CD4-positive, alpha-beta T cell treated with Interleukin-4 for 1 hour (primary cell): ENCODE results near the gene CNOT4.

Experiments
- DNase-seq, 2 donors: peaks; one replicate each; pipeline ENCODE4 v3.0.0-alpha.2; 2020 to 2022

The CNOT4 gene, protein sequence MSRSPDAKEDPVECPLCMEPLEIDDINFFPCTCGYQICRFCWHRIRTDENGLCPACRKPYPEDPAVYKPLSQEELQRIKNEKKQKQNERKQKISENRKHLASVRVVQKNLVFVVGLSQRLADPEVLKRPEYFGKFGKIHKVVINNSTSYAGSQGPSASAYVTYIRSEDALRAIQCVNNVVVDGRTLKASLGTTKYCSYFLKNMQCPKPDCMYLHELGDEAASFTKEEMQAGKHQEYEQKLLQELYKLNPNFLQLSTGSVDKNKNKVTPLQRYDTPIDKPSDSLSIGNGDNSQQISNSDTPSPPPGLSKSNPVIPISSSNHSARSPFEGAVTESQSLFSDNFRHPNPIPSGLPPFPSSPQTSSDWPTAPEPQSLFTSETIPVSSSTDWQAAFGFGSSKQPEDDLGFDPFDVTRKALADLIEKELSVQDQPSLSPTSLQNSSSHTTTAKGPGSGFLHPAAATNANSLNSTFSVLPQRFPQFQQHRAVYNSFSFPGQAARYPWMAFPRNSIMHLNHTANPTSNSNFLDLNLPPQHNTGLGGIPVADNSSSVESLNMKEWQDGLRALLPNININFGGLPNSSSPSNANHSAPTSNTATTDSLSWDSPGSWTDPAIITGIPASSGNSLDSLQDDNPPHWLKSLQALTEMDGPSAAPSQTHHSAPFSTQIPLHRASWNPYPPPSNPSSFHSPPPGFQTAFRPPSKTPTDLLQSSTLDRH

DNA sequence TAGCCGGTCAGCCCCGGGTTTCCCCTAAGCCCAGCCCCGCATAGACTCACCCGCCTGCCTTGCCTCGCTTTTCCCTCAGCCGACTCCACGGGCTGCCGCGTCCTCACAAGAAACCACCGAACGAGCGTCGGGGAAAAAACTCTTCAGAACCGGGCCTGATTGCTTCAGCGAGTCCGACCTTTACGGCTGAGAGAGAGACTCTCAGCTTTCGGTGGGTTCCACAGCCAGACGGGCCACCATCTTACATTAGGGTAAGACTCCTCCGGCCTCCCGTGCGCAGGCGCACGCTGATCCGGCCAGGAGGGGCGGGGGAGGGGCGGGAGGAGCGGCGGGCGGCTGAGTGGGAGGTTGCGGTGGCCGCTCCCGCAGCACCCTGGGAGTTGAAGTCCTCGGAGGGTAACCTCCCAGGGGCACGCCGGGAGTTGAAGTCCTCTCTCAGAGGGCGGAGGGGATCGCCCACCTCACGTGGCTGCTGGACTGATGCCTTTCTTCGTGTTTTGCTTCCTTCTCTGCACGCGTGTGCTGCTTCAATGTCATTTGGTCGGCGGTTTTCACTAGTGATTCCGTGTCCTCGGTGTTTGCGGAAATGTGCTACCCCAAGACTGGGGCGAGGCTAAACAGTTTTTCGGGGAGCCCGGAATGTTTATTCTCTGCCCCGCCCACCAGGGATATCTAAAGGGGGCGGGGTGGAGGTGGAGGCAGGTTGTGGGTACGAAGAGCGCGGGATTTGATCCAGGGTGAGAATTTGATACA lies at the start of gene CNOT4:
CNOT4 (minus strand) TSS at position 264 of the 753 bp plus-strand sequence. CDS start 71,771 bp downstream, outside the sequence.
- peak; percentile 97 to 98 for DNase-seq

DNA sequence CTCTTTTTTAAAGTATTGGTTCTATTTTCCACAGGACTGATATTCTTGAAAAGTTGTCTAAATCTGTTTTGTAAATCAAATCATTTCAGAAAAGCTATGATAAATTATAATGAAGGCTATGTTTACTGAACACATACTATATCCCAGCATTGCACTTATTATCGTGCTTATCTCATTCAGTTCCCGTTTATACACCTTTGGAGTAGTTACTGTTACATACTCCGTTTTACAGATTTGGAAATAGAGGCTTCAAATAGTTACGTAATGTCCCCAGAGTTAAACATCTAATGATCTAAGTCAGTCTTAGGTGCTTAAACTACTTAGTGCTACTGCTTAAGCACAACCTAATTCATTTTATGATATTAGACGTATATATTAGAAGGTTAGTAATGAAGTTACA lies 49.0 kb upstream of the CNOT4 start:
- peak in 1 of 2 donors; percentile 2 for DNase-seq

DNA sequence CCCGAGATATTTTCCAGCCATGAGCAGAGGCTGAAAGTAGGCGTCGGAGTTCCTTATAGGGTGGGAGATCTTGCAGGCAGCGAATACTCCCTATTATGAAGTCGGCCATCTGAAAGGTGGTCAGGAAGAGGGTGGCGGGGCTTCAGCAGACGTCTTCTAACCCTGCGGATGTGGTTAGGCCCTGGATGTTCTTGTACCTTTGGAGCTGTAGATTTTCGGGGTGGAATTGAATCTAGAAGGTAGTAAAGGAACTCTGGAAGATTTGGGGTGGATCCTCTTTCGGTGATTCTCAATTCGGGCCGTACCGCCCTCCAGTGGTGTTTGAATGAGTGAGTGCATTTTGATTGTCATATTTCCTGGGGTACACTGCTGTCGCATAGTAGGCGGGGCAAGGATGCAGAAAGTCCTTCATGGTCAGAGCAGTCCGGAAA lies 48.5 kb upstream of the CNOT4 start:
- DNase-seq, result peak; percentile 71 to 81

DNA sequence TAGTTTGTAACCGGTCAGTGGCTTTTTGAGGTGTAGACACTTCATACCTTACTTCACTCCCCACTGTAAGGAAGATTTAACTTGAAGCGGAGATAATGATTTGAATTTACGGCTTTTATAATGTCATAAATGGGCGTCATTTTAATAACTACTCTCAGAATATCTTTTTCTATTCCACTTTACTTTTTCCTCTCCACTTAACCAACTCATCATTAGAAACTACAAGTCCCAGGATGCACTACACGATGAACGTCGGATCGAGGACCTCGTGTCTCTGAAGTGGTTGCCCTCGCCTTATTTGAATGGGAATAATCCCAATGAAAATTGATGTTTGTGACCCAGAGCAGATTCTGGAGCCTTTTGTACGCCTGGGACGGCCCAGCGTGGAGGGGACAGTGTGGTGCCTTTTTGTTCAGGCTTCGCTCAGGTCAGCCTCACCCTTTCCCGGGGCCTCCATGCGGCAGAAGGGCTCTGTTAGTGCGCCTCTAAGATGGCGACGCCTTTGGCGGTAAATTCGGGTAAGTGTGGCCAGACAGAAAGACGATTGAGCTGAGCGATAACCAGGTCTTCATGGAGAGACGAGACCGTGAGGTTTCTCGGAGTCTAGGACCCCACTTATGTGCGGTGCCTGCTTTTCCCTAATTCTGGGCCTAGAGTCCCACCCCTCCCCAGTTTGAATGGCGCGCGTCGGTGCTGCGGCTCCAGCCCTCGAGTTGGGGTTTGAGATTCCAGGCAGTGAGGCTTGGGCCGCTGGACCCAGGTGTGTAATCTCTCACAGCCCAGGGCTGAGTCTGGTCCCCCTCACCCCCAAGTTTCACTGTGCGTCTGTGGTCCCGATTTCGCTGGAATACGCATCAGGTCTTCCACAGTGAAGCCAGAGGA lies 47.8 kb upstream of the CNOT4 start, which contains the start of gene NUP205:
NUP205 (plus strand) TSS at position 463 of the 882 bp plus-strand sequence; CDS start at position 491, 28 bp downstream.
- DNase-seq, result peak; percentile 78 to 89

DNA sequence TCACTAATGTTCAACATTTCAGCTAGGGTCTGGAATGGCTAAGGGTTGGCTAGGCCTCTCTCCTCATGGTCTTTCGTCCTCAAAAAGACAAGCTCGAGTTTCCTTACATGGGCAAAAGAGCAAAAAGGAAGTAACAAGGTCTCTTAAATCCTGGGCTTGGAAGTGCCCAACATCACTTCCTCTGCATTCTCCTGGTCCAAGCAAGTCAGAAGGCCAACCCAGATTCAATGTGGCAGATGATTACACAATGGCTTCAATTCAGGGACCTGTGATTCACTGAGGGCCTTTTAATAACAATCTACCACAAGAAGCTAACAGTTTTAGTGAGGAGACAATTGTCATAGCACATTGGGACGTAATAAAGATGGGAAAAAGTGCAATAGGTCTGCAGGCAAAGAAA lies 43.4 kb upstream of the CNOT4 start:
- DNase-seq, result no peak

DNA sequence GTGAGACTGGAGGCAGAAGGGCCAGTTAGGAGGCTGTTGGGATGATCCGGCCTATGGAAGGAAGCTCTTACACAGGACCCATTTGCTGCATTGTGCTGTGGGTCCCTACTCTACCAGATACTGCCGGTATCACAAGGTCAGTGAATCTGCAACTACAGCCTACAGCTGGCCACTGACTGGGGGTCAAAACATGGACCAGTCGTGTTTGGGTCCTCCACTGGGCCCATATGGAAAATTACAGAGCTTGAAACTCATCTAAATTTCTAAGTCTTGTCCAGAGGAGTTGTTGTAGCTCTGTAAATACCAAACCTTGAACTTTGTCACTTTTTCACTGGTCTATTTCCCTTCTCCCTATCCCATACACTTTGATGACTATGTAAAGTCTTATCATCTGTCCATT lies 42.2 kb upstream of the CNOT4 start:
- DNase-seq, result no peak

DNA sequence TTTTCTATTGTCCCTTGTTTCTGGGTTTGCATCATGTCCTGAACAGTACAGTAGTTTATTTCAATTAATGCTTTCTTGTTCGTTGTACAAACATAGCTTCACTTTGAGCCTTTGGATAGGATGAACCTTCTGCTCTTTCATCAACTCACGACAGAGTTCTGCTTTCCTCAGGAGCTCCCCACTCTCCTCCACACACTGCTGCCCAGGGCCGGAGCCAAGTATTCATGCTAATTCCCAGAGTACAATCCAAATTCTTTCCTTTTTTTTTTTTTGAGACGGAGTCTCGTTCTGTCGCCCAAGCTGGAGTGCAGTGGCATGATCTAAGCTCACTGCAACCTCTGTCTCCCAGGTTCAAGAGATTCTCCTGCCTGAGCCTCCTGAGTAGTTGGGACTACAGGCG lies 40.3 kb upstream of the CNOT4 start:
- no peak for DNase-seq

DNA sequence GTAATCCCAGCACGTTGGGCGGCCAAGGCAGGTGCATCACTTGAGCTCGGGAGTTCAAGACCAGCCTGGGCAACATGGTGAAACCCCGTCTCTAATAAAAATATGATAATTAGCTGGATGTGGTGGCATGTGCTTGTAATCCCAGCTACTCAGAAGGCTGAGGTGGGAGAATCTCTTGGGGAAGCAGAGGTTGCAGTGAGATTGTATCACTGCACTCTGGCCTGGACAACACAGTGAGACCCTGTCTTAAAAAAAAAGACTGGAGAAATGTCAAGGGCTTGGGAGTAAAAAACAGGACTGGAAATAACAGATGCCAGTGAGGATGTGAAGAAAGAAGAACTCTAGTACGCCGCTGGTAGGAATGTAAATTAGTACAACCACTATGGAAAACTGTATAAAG lies 31.1 kb upstream of the CNOT4 start:
- DNase-seq, result no peak

DNA sequence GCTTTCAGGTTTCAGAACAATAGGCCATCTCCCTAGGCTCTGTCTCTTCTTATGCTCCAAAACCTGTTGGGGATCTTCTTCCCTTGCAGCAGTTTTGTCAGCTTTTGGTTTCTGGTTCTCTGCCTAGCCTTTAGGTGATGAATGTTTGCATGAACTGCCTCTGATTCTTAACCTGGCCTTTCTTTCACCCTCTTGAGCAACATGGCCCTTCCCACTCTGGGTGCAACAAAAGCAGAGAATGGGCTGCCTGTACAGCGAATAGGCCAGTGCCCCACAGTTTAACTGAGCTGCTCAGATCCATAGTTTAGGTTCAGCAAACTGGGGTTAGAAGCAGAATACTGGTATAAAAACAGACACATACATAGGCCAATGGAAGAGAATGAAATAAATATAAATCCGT lies 29.7 kb upstream of the CNOT4 start:
- DNase-seq, result no peak

DNA sequence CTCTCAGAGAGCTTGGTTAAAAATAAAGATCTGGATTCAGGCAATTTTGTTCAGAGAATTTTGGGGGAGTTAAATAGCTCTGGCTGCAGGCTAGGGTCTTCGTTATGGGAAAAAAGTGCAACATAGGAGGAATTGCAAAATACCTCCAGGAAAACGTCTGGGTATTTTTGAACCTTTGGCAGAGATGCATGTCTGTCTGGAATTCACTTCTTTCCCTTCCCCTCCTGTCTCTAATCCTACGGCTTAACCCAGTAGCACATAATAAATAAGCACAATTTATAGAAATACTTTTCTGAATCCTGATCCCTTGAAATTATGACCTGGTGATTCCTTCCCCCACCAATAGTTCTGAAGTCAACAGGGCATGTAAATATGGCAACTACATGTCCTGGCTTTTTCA lies 28.5 kb upstream of the CNOT4 start:
- DNase-seq, result no peak

DNA sequence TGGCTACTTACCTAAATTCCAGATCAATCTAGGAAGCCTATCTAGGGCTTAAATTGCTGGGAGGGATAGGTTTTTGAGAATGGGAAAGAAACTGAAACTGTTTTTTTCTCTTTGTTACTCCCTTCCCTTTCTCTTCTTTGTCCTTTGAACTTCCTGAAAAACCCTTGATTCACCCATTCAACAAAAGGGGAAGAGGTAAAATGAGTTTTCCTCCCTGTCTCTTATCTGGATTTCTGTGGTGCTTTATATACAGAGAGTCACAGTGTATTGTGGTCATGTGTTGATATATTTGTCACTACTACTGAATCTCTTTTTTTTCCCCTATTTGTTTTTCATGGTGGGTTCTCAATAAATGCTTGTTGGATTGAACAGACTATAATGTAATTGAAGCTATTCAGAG lies 28.0 kb upstream of the CNOT4 start:
- no peak for DNase-seq

DNA sequence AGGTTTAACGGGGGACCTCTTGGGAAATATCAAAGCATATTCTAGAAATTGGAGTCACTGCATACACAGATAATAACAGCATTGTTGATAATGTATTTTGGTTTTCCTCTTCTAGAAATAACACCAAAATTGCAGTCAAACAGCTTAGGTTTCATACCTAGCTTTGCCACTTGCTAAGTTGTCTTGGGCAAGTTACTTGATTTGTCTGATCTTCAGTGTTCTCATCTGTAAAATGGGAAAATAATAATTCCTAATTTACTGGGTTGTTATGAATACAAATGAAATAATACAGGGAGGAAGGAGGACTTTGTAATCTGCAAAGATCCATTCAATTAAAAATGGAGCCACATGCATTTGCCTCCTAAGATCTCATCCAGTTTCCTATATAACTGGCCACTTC lies 27.6 kb upstream of the CNOT4 start:
- no peak for DNase-seq

DNA sequence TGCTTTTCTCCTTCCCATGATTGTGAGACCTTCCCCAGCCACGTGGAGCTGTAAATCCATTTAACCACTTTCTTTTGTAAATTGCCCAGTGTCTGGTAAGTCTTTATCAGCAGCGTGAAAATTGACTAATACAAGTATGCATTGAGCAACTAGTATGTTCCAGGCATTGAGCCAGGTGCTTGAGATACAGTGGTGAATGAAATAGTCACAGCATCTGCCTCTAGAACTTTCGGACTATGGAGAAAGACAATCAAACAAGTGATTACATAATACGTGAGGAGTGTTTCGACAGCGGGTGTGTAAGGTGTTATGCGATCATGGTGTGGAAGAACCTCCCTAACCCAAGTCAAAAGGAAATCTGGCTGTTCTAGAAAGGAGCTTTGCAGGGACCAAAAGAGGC lies 26.2 kb upstream of the CNOT4 start:
- no peak for DNase-seq

DNA sequence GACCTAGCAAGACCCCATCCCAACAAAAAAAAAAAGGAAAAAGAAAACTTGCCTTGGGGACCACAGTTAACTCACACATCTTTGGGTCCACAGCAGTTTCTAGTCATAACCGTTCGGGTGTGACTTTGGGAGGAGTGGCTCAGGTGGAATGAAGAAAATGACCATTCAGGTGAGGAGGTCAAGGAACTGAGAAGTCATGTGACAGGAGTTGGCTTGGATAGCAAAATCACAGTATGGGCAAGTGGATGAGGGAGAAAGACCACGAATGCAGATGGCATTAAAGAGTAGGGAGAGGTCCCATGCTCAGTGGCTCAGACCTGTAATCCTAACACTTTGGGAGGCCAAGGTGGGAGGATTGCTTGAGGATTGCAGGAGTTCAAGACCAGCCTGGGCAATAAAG lies 17.1 kb upstream of the CNOT4 start:
- no peak for DNase-seq

DNA sequence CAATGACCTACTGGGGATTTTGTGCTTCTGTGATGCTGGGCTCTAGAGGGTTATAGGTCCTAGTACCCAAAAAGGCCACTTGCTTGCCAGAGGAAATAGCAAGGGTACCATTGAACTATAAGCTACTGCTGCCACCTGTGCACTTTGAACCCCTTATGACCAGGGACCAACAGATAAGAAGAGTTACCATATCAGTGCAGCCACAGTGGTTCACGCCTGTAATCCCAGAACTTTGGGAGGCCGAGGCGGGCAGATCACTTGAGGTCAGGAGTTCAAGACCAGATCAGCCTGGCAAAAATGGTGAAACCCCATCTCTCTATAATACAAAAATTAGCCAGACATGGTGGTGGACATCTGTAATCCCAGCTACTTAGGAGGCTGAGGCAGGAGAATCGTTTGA lies 15.5 kb upstream of the CNOT4 start:
- no peak for DNase-seq

DNA sequence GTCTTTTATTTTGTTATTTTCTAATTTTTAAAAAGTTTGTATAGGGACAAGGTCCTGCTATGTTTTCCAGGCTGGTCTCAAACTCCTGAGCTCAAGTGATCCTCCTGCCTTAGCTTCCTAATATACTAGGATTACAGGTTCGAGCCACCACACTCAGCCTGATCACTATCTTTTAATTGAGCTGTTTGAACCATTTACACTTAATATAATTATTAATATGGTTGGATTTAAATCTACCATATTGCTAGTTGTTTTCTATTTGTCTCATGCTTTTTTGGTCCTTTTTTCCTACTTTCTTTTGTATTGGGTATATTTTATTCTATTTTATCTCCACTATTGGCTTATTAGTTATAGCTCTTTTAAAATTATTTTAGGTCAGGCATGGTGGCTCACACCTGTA lies 13.2 kb upstream of the CNOT4 start:
- DNase-seq, result no peak

DNA sequence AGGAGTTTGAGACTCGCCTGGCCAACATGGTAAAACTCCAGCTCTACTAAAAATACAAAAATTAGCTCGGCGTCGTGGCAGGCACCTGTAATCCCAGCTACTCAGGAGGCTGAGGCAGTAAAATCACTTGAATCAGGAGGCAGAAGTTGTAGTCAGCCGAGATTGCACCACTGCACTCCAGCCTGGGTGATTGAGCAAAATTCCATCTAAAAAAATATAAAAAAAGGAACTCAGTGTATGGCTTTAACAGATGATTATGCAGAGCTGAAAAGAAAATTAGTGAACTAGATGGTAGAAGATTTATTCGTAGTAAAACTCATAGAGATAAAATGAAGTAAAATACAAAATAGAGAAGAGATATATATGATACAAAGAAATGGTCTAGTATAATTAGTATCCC lies 12.6 kb upstream of the CNOT4 start:
- peak in 1 of 2 donors; percentile 17 for DNase-seq

DNA sequence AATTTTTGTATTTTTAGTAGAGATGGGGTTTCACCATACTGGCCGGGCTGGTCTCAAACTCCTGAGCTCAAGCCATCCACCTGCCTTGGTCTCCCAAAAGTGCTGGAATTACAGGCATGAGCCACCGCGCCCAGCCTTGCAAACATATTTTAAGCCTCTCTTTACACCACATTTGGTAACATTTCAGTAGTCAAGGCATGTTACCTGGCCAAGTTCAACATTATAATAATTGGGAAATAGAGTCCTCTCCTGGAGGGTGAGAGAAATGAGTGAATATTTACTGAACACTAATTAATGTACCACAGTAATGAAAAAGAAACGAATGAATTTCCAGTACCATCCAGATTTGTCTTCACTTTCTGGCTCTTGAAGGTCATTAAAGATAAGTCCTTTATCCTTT lies 10.0 kb upstream of the CNOT4 start:
- DNase-seq, result no peak

DNA sequence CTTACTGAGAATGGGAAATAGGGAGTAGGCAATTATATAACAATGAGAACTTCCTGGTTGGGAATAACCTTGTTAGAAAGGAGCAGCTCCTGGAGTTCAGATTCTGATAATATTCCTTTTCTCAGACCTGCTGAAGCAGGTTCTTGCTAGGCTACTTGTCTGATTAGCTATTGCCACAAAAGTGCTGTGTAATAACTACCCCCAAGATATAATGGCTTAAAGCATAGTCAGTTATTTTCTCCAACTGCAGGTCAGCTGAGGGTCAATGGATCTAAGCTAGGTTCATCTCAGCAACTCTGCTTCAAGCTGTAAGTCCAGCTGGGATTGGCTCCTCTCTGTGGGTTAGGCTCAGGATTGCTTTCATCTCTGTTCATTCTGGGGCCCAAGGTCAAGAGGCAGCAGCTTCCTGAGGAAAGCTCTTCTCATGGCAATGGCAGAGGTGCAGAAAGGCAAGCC lies 9.4 kb upstream of the CNOT4 start:
- no peak for DNase-seq

DNA sequence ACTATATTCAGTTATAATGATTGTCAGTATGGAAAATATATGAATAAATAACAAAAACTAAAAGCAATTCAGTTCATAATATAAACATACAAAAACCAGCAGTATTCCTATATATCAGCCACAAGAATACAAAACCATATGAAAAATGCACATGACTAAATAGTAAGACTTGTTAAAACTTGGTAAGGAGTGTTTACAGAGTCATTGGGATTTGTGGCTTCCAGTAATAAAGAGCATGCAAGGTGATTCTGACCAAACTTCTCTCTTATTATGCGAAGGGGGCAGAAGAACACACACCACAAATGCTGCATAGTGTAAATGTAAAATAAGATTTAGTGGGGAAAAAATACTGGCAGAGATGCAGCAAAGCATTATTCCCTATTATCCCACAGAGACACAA lies 8.8 kb upstream of the CNOT4 start:
- DNase-seq, result no peak

DNA sequence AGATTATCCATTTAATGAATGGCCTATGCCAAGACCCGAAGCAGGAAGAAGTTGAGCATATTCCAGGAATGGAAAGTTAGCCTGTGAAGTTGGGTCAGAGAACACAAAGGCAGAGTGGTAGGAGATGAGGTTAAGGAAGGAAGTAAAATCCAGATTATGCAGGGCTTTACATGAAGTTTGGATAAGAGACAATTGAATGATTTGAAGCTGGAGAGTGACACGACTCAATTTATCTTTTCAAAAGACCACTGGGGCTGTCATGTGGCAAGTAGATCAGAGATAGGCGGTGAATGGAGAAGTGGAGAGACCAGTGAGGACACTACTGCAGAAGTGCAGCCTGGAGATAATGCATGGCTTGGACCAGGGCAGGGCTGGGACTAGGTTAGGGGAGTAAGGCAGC lies 7.2 kb upstream of the CNOT4 start:
- no peak for DNase-seq

DNA sequence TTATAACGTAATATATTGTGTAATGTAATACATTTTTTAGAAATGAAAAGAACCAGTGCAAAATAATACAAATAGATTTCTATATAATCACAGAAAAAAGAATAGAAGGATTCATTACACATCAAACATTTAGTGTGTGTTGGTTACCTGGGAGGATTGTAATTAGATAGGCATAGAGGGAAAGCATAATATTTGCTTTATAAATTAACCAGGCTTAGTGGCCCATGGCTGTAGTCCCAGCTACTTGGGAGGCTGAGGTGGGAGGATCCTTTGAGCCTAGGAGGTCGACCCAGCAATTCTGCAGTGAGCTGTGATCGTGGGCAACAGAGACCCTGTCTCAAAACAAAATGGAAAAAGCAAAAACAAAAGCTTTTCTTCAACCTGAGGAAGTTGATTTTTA lies 5.0 kb upstream of the CNOT4 start:
- DNase-seq, result no peak
